Measurements from ENCODE around the gene NMD3.
"Not testable (repeated sequence)": the region's sequence is repeated elsewhere in the genome, so short reads cannot be mapped to it uniquely, and the experiment has no call there.

NMD3 gene

GRCh38 chr3:161220850-161221753, at the start of gene NMD3:
Gene NMD3 (plus strand): TSS chr3:161221311. CDS start chr3:161222014, 703 bp downstream.
- DNase-seq (ENCODE audit: low spot score) = peak; percentile 91

- peak; percentile 40 for DNase-seq (ENCODE audit: low spot score)
These were observed 49.2 kb upstream of the NMD3 start for GRCh38 chr3:161171639-161172552.

- no peak for DNase-seq (ENCODE audit: low spot score)
These were observed 45.6 kb upstream of the NMD3 start for GRCh38 chr3:161175506-161175905.

GRCh38 chr3:161177991-161178390, 43.1 kb upstream of the NMD3 start:
- DNase-seq (ENCODE audit: low spot score) = no peak

GRCh38 chr3:161181371-161181770, 39.7 kb upstream of the NMD3 start:
- DNase-seq (ENCODE audit: low spot score) = not testable (repeated sequence)

- no peak for DNase-seq (ENCODE audit: low spot score)
These were observed 34.1 kb upstream of the NMD3 start for GRCh38 chr3:161187046-161187445.

GRCh38 chr3:161197855-161198850, 23.0 kb upstream of the NMD3 start:
- DNase-seq (ENCODE audit: low spot score) = no peak

GRCh38 chr3:161199926-161200325, 21.2 kb upstream of the NMD3 start:
- DNase-seq (ENCODE audit: low spot score) = no peak

- DNase-seq (ENCODE audit: low spot score) = no peak
These were observed 17.5 kb upstream of the NMD3 start for GRCh38 chr3:161203485-161204098.

- DNase-seq (ENCODE audit: low spot score) = no peak
These were observed 12.2 kb upstream of the NMD3 start for GRCh38 chr3:161208931-161209330.

- no peak for DNase-seq (ENCODE audit: low spot score)
These were observed 8.8 kb upstream of the NMD3 start for GRCh38 chr3:161212171-161212771.

- no peak for DNase-seq (ENCODE audit: low spot score)
These were observed 8.2 kb upstream of the NMD3 start for GRCh38 chr3:161212906-161213305.

- DNase-seq (ENCODE audit: low spot score) = no peak
These were observed 7.5 kb upstream of the NMD3 start for GRCh38 chr3:161213644-161214043.

GRCh38 chr3:161215185-161215584, 5.9 kb upstream of the NMD3 start:
- no peak for DNase-seq (ENCODE audit: low spot score)

GRCh38 chr3:161217496-161217895, 3.6 kb upstream of the NMD3 start:
- peak; percentile 75 for DNase-seq (ENCODE audit: low spot score)

GRCh38 chr3:161219495-161219894, 1.6 kb upstream of the NMD3 start:
- DNase-seq (ENCODE audit: low spot score) = no peak

- peak; percentile 53 for DNase-seq (ENCODE audit: low spot score)
These were observed 892 bp downstream of the NMD3 start for GRCh38 chr3:161221806-161222600.

GRCh38 chr3:161222662-161223061, 1.6 kb downstream of the NMD3 start:
- peak; percentile 53 for DNase-seq (ENCODE audit: low spot score)

- DNase-seq (ENCODE audit: low spot score) = no peak
These were observed 3.7 kb downstream of the NMD3 start for GRCh38 chr3:161224786-161225185.

All from RKO (cell line).